ENCODE data around the gene DPH2.

GRCh38 chr1:44008259-44008658 lies 38.4 kb downstream of the DPH2 start:
- TF ChIP-seq CTCF (IDR thresholded peaks at IDR 0.05; ENCODE audit: borderline replicate concordance, extremely low read depth, low read length, poor library complexity, severe bottlenecking) (no peak), EZH2 (IDR thresholded peaks at IDR 0.05; ENCODE audit: borderline replicate concordance, low read depth, low read length, severe bottlenecking) (no peak)

Data from DND-41 (cell line).